Fibroblast of villous mesenchyme (primary cell): Measurements from ENCODE around the gene TCEAL5. TPM values are rescaled to one million over a fixed set of nuclear protein-coding genes. Genes with fewer than 3 reads are reported as not detected.
"Not testable (repeated sequence)": the region's sequence is repeated elsewhere in the genome, so short reads cannot be mapped to it uniquely, and the experiment has no call there.

Experiments used
- DNase-seq: peaks from one replicate; pipeline ENCODE4 v3.0.0-alpha.2; 2010; ENCODE audit warnings: low read depth
- H3K4me3 ChIP-seq: 2 replicates; pipeline ENCODE4 v1.5.1; 2011; ENCODE audit warnings: low read depth, mild to moderate bottlenecking, low read length
- CTCF ChIP-seq: IDR thresholded peaks from 2 replicates; pipeline ENCODE4 v1.5.1; 2012; ENCODE audit warnings: low read depth, mild to moderate bottlenecking, low read length; ENCODE audit not compliant: insufficient read depth
- total RNA-seq: library from RNA; depleted of rRNA; stranded (reverse); fragments of >200 nt; gene quantifications from 2 replicates; pipeline ENCODE4 v1.2.3, GENCODE V29; 2012

The TCEAL5 gene
- total RNA-seq, 1 donor, result not detected

GRCh38 chrX:103254171-103254824 lies 22.3 kb downstream of the TCEAL5 start:
- no peak for TF ChIP-seq CTCF
- DNase-seq, result peak; percentile 38
- peak overlapping the region; percentile 85 for H3K4me3 ChIP-seq

- no peak for TF ChIP-seq CTCF
- H3K4me3 ChIP-seq, result peak overlapping the region; percentile 85
- peak; percentile 14 for DNase-seq
These were observed 22.9 kb downstream of the TCEAL5 start for GRCh38 chrX:103253608-103254007.

- no peak for TF ChIP-seq CTCF
- no peak overlapping the region for H3K4me3 ChIP-seq
- no peak for DNase-seq
These were observed 25.6 kb downstream of the TCEAL5 start for GRCh38 chrX:103250977-103251376.

GRCh38 chrX:103249805-103250204 lies 26.7 kb downstream of the TCEAL5 start:
- DNase-seq, result no peak
- no peak overlapping the region for H3K4me3 ChIP-seq
- no peak for TF ChIP-seq CTCF

GRCh38 chrX:103248553-103248952 lies 28.0 kb downstream of the TCEAL5 start:
- peak; percentile 40 for TF ChIP-seq CTCF
- DNase-seq, result peak; percentile 21
- no peak overlapping the region for H3K4me3 ChIP-seq

- TF ChIP-seq CTCF, result no peak
- DNase-seq, result no peak
- no peak overlapping the region for H3K4me3 ChIP-seq
These were observed 36.4 kb downstream of the TCEAL5 start for GRCh38 chrX:103240155-103240554.

GRCh38 chrX:103236296-103236695 lies 40.3 kb downstream of the TCEAL5 start:
- no peak for DNase-seq
- H3K4me3 ChIP-seq, result no peak overlapping the region
- TF ChIP-seq CTCF, result no peak

GRCh38 chrX:103235608-103236007 lies 40.9 kb downstream of the TCEAL5 start:
- not testable (repeated sequence) for H3K4me3 ChIP-seq, DNase-seq
